ENCODE results near the gene PANK4.
"Not testable (repeated sequence)": the region's sequence is repeated elsewhere in the genome, so short reads cannot be mapped to it uniquely, and the experiment has no call there.

Gene PANK4

GRCh38 chr1:2460203-2460602, 66.2 kb downstream of the PANK4 start:
- DNase-seq (ENCODE audit: low spot score), result peak; percentile 52

DNA sequence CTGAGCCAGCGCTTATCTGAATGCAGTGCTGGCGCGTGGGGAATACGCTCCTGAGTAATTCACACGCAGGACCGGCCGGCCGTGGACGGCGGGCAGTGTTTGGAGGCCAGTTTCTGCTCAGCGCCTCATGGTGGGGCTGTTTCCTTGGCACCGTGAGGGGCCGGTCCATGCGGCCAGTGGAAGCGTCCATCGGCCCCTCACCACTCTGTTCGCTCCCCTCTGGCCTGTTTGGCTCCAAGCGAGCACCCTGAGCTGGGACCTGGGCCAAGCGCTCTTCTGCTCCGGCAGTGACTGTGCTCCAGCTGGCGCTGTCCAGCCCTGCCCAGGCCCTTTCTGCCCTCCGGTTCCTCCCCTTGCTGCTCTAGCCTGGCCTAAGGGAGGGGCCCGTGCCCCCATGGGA, 66.6 kb downstream of the PANK4 start:
- DNase-seq (ENCODE audit: low spot score), result no peak

DNA sequence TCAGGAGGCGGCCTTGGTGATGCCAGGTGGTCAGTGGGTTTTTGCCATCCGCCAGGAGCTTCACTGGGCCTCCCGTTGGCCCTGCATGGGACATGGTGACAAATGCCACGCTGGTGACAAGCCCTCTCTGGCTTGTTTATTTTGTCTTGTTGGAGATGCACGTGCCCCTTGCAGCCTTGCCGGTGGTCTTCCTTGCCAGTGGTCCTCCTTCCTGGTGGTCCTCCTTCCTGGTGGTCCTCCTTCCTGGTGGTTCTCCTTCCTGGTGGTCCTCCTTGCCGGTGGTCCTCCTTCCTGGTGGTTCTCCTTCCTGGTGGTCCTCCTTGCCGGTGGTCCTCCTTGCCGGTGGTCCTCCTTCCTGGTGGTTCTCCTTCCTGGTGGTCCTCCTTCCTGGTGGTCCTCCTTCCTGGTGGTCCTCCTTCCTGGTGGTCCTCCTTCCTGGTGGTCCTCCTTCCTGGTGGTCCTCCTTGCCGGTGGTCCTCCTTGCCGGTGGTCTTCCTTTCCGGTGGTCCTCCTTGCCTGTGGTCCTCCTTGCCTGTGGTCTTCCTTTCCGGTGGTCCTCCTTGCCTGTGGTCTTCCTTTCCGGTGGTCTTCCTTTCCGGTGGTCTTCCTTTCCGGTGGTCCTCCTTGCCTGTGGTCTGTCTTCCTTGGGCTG, 67.2 kb downstream of the PANK4 start:
- DNase-seq (ENCODE audit: low spot score), result not testable (repeated sequence)

DNA sequence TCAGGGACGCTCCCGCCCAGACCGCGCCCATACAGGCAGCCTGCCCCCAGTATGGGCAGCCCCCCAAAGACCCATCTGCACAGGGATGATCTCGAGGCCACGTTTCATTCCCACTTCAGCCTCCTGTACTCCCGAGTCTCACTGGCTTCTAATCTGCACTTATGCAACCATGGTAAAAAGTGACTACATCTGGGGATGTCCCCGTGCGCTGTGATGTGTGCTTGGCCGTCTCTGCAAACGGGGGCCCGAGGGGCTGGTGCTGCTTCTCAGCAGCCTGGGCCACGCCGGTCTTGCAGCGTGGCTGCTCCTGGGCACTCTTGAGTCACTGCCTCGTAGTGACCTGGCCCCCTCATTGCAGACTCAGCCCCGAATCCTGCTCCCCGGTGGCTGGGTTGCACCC, 67.7 kb downstream of the PANK4 start:
- no peak for DNase-seq (ENCODE audit: low spot score)
